Prostate gland (tissue), 2 donors: Measurements from ENCODE around the gene POLR2B. TPM values are rescaled to one million over a fixed set of nuclear protein-coding genes. Genes with fewer than 3 reads are reported as not detected.

Source experiments
- DNase-seq: peaks from one replicate; pipeline ENCODE4 v3.0.0-alpha.2; 2019; ENCODE audit warnings: low spot score
- H3K27ac ChIP-seq, 2 donors: fragments of 200-600 bp; sonication (generic); 2 replicates each; pipeline ENCODE4 v1.5.1; 2017 to 2019
- H3K27me3 ChIP-seq: fragments of 200-600 bp; sonication (generic); replicated peaks from 2 replicates; pipeline ENCODE4 v1.5.1; 2019; ENCODE audit not compliant: insufficient read depth
- H3K36me3 ChIP-seq, 2 donors: fragments of 200-600 bp; sonication (generic); 1 replicate in 1 of 2; 2 replicates in 1 of 2; pipeline versions ENCODE4 v1.5.1 to v1.8.1; 2017 to 2019
- H3K4me1 ChIP-seq: fragments of 200-600 bp; sonication (generic); replicated peaks from 2 replicates; pipeline ENCODE4 v1.5.1; 2019
- H3K4me3 ChIP-seq, 2 donors: fragments of 200-600 bp; sonication (generic); 2 replicates each; pipeline ENCODE4 v1.5.1; 2017 to 2019
- H3K9me3 ChIP-seq: fragments of 200-600 bp; sonication (generic); 2 replicates; pipeline ENCODE4 v1.5.1; 2017
- CTCF ChIP-seq, 4 experiments: fragments of 200-600 bp in 2 of 4; fragments of 450-650 bp in 2 of 4; sonication (generic) in 2 of 4; IDR thresholded peaks; 1 replicate in 3 of 4; 2 replicates in 1 of 4; pipeline ENCODE4 v1.5.1; 2016 to 2019; ENCODE audit warnings: antibody characterized with exemption in 4 of 4, mild to moderate bottlenecking in 2 of 4, moderate library complexity in 2 of 4
- POLR2A ChIP-seq: fragments of 450-650 bp; IDR thresholded peaks from one replicate; pipeline ENCODE4 v1.6.1; 2016; ENCODE audit warnings: antibody characterized with exemption, mild to moderate bottlenecking
- POLR2AphosphoS5 ChIP-seq: sonication (generic); formaldehyde crosslinking; IDR thresholded peaks from one replicate; pipeline ENCODE4 v1.6.1; 2017; ENCODE audit warnings: antibody characterized with exemption
- WGBS: methylation state at CpG from one replicate; pipeline ENCODE4 v1.1.5; 2018; 5-methylcytosine and 5-hydroxymethylcytosine counted together
- intact Hi-C: fragments of 100-400 bp; cut with DNase I; formaldehyde crosslinking; loops from one replicate; pipeline ENCODE4 v1.14.2; 2022
- total RNA-seq, 2 donors: library from RNA; depleted of rRNA; stranded (reverse); fragments of >200 nt; gene quantifications; one replicate each; pipeline ENCODE4 v1.1.0, GENCODE V29; 2016

The POLR2B gene
- total RNA-seq, 2 donors from 2014 or later, result 74.0 to 76.1 TPM

DNA sequence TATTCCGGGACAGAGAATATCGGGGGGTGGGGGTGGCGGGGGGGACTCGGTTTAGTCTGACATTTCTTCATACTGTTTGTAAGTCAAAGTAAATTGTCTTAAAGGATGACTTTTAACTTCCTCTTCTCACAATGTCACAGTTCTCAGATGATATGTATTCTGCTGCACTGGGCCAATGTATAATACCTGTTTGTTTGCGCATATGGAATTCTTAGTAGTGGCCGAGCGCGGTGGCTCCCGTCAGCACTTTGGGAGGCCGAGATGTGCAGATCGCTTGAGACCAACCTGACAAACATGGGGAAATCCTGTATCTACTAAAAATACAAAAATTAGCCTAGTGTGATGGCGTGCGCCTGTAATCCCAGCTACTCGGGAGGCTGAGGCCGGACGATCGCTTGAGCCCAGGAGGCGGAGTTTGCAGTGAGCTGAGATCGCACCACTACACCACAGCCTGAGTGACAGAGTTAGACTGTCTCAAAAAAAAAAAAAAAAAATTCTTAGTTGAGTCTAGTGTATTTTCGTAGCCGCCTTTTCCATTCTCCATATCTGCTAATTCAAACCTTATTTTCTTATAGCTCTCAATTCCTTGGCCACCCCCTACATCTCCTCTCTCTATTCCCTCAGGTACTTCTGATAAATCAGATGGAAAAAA, 851 bp downstream of the POLR2B start:
- Histone ChIP-seq H3K9me3 (no peaks in the 10 kb centered on the region), H3K27me3 (no peaks in the 10 kb centered on the region), H3K27ac (peak overlapping the region; percentile 88 to 90), H3K4me3 (peak overlapping the region; percentile 78 to 79), H3K4me1 (peaks cover 5% of the 10 kb centered on the region), H3K36me3 (no peaks in the 10 kb centered on the region)
- no peak for DNase-seq
- WGBS, result 11% methylated on average over 21 of the region's 21 CpGs
- TF ChIP-seq CTCF (IDR thresholded peaks at IDR 0.05) (no peak), POLR2AphosphoS5 (no peak), POLR2A (no peak)
- intact Hi-C loops, result loop anchor here (5.0 kb wide), 1 partner anchor 72 kb away; the partner anchor contains the start of gene REST

DNA sequence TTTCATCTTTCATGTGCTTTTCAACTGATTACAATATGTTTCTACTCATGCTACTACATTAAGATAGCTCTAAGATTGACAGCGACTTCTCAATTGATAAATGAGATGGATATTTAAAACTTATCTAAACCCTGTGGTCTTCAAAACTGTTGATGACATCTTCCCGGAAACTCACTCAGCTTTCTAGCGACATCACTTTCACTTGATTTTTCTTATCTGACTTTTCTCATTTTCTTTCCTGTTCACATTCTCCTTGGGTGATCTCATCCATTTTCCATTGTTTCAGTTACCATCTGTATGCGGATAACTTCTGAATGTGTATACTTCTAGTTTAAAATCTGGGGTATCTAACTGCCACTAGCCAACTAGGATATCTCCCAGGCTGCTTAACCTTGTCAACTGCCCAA, 3.1 kb downstream of the POLR2B start:
- no peak overlapping the region for H3K4me3 ChIP-seq
- no peak for DNase-seq
- no peak overlapping the region for H3K27ac ChIP-seq
- no peak for TF ChIP-seq CTCF (IDR thresholded peaks at IDR 0.05)
- TF ChIP-seq POLR2A, result no peak
- no peak for TF ChIP-seq POLR2AphosphoS5
- no peaks in the 10 kb centered on the region for H3K27me3 ChIP-seq
- intact Hi-C loops, result no loop called here
- H3K4me1 ChIP-seq, result peaks cover 5% of the 10 kb centered on the region
- no peaks in the 10 kb centered on the region for H3K36me3 ChIP-seq
- H3K9me3 ChIP-seq, result no peaks in the 10 kb centered on the region
- WGBS, result 87% methylated on average over 4 of the region's 4 CpGs

- no peak for TF ChIP-seq CTCF (IDR thresholded peaks at IDR 0.05)
- TF ChIP-seq POLR2A, result no peak
- no peak for TF ChIP-seq POLR2AphosphoS5
- intact Hi-C loops, result no loop called here
- Histone ChIP-seq H3K9me3 (no peaks in the 10 kb centered on the region), H3K4me3 (no peak overlapping the region), H3K27ac (no peak overlapping the region), H3K27me3 (no peaks in the 10 kb centered on the region), H3K36me3 (no peaks in the 10 kb centered on the region), H3K4me1 (no peaks in the 10 kb centered on the region)
- 78% methylated on average over 1 of the region's 1 CpG for WGBS
- no peak for DNase-seq
Measured at GRCh38 chr4:56986192-56986591, 7.5 kb downstream of the POLR2B start.

GRCh38 chr4:56986952-56987351, 8.3 kb downstream of the POLR2B start:
- H3K4me1 ChIP-seq, result no peaks in the 10 kb centered on the region
- no peak for DNase-seq
- H3K9me3 ChIP-seq, result no peaks in the 10 kb centered on the region
- H3K27me3 ChIP-seq, result no peaks in the 10 kb centered on the region
- WGBS, result 88% methylated on average over 3 of the region's 3 CpGs
- H3K36me3 ChIP-seq, result no peaks in the 10 kb centered on the region
- TF ChIP-seq POLR2AphosphoS5 (no peak), POLR2A (no peak), CTCF (IDR thresholded peaks at IDR 0.05) (no peak)
- intact Hi-C loops, result no loop called here
- no peak overlapping the region for H3K4me3 ChIP-seq
- no peak overlapping the region for H3K27ac ChIP-seq
